AG09309 (cell line): ENCODE data around the gene OR4B1.
A peak's percentile ranks its signal among the peaks of the same experiment; 100 is the strongest.
"Not testable (repeated sequence)": the region's sequence is repeated elsewhere in the genome, so short reads cannot be mapped to it uniquely, and the experiment has no call there.

Source experiments
- DNase-seq: peaks from one replicate; pipeline ENCODE4 v3.0.0-alpha.2; 2010; ENCODE audit warnings: low read depth
- H3K4me3 ChIP-seq: 2 replicates; pipeline ENCODE4 v1.5.1; 2011; ENCODE audit warnings: mild to moderate bottlenecking, low read depth, low read length, moderate library complexity; ENCODE audit not compliant: control insufficient read depth
- TF ChIP-seq, protein P1 (sequence below): IDR thresholded peaks from 2 replicates; pipeline ENCODE4 v1.5.1; 2011; ENCODE audit warnings: mild to moderate bottlenecking, low read depth, low read length, inconsistent platforms; ENCODE audit not compliant: insufficient read depth, control insufficient read depth; ENCODE audit errors: missing control alignments

Gene OR4B1

DNA sequence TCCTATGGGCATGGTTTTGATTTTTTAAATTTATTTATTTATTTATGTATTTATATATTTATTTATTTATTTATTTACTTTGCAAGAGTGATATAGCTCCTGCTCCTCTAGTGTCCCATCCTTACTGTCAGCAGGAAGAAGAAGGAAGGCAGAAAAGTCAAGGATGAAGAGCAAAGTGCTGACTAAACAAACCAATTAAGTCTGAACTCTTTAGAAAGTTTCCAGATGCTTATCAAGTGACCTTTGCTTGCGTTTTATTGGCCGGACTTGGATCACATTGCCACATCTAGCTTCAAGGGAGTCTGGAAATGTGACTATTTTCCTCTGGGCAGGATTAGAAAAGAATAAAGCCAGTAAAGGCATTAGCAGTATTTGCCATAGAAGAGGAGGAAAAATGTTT lies 8.7 kb upstream of the OR4B1 start:
- TF ChIP-seq, protein P1, sequence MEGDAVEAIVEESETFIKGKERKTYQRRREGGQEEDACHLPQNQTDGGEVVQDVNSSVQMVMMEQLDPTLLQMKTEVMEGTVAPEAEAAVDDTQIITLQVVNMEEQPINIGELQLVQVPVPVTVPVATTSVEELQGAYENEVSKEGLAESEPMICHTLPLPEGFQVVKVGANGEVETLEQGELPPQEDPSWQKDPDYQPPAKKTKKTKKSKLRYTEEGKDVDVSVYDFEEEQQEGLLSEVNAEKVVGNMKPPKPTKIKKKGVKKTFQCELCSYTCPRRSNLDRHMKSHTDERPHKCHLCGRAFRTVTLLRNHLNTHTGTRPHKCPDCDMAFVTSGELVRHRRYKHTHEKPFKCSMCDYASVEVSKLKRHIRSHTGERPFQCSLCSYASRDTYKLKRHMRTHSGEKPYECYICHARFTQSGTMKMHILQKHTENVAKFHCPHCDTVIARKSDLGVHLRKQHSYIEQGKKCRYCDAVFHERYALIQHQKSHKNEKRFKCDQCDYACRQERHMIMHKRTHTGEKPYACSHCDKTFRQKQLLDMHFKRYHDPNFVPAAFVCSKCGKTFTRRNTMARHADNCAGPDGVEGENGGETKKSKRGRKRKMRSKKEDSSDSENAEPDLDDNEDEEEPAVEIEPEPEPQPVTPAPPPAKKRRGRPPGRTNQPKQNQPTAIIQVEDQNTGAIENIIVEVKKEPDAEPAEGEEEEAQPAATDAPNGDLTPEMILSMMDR, result no peak
- no peak for DNase-seq
- H3K4me3 ChIP-seq, result no peak overlapping the region

DNA sequence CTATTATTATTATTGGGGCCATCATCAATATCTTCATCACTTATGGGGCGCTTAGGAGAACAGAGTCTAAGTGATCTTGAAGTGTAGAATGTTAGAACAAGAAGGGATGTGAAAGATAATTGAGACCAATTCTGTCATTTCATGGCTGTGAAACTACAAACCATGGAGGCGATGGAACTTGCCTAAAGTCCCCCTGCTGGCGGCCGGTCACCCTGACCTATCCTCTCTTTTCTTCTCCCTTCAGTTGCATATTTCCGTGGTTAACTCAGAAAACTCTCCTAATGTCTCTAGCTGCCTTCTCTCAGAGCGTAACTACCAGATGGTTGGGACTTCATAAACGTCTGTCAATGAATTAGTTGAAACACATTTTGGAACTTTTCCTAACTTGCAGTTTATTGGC lies 6.6 kb upstream of the OR4B1 start:
- no peak overlapping the region for H3K4me3 ChIP-seq
- TF ChIP-seq, protein P1, result peak; percentile 42
- DNase-seq, result no peak

DNA sequence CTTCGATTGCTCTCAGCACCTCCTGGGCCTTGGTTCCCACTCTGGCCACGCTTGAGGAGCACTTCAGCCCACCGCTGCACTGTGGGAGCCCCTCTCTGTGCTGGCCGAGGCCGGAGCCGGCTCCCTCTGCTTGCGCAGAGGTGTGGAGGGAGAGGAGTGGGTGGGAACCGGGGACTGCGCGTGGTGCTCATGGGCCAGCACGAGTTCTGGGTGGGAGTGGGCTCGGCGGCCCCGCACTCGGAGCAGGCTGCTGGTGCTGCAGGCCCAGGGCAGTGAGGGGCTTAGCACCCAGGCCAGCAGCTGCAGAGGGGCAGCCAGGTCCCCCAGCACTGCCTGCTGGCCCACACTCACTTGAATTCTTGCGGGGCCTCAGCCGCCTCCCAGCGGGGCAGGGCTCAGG lies 12.2 kb downstream of the OR4B1 start:
- TF ChIP-seq, protein P1, result no peak
- no peak for DNase-seq

DNA sequence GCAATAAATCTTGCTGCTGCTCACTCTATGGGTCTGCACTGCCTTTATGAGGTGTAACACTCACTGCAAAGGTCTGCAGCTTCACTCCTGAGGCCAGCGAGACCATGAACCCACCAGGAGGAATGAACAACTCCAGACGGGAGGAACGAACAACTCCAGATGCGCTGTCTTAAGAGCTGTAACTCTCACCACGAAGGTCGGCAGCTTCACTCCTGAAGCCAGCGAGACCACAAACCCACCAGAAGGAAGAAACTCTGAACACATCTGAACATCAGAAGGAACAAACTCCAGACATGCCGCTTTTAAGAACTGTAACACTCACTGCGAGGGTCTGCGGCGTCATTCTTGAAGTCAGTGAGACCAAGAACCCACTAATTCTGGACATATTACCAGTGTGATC lies 13.4 kb downstream of the OR4B1 start:
- not testable (repeated sequence) for H3K4me3 ChIP-seq

More for the DNA sequence above, 12.2 kb downstream of the OR4B1 start:
- no peak overlapping the region for H3K4me3 ChIP-seq

DNA sequence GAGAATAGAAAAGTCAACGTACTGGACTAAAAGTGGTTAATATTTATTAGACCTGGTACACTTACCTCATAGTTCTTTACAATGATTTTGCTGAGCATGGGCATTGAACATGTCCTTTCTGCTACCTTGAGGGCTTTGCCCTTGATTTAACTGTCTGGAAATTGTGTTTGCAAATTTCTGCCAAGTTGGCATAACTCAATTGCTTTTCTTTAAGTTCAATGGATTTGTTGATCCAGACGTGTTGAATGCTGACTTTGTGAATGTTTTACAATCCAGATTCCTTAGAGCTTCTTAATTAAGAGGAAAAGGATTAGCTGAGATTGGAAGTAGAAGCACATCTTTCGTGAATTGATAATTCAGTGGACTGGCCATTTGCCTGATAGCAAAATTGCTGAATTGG lies 21.1 kb downstream of the OR4B1 start:
- no peak for DNase-seq
- TF ChIP-seq, protein P1, result no peak
- H3K4me3 ChIP-seq, result no peak overlapping the region

More for the DNA sequence above, 13.4 kb downstream of the OR4B1 start:
- not testable (repeated sequence) for DNase-seq

DNA sequence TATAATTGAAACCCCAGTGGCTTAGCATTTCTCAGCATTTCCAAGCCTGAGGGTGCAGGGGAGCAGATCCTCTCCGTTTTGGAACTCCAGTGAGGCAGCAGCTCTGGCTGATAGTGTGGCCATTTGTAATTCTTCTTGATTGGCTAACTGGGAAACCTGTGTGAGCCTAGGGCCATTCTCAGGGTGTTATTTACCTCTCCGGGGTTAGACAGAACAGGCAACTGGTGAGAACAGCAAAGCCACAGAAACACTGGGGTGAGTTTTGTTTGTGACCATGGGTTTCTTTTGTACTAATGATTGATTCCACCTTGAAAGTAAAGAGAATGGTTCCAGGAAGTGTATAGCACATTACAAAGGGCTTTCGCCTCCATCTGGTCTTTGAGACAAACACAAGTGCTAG lies 25.9 kb downstream of the OR4B1 start:
- H3K4me3 ChIP-seq, result no peak overlapping the region
- no peak for DNase-seq
- TF ChIP-seq, protein P1, result no peak

DNA sequence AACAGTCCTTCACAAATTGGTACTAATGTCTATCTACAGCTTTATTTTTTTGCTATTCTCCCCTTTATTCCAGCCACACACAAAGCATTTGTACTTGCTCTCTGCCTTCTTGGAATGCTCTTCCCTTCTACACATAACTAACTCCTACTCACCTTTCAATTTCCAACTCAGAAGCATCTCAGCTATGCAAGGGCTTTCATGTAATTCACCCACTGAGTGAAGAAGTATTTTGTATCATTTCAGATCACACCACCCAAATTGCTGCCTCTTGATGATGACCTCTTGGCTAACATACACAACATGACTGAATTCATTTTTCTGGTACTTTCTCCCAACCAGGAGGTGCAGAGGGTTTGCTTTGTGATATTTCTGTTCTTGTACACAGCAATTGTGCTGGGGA lies 28.2 kb downstream of the OR4B1 start, which contains the start of gene OR4X2:
Gene OR4X2 (plus strand): TSS at position 301 of the 400 bp plus-strand sequence. CDS start 0 bp downstream, at position 301.
- no peak for DNase-seq
- TF ChIP-seq, protein P1, result no peak
- H3K4me3 ChIP-seq, result no peak within 1 kb of the TSS
